WTC11 (cell line): ENCODE data around the gene PDZD7. TPM values are rescaled to one million over a fixed set of nuclear protein-coding genes. Genes with fewer than 3 reads are reported as not detected.

Experiments
- ATAC-seq: fragments of 200-7000 bp; cut with Tn5 transposase; 2 replicates; pipeline ENCODE4 v1.10.0; 2021; ENCODE audit warnings: mild to moderate bottlenecking, moderate library complexity
- CTCF ChIA-PET: fragments of 300-600 bp; sonication (Branson Sonifier 250); formaldehyde crosslinking; loops from one replicate; lab custom pipeline; 2021; ENCODE audit warnings: antibody characterized with exemption; lab: Charles Lee
- POLR2A ChIA-PET: fragments of 350-600 bp; sonication (Branson Sonifier 250); formaldehyde crosslinking; loops from one replicate; lab custom pipeline; 2021; ENCODE audit warnings: antibody characterized with exemption; lab: Charles Lee
- DNase-seq: peaks from one replicate; pipeline ENCODE4 v3.0.0; 2021; ENCODE audit warnings: low spot score
- H3K27ac Mint-ChIP-seq: 2 replicates; pipeline ENCODE4 v1.8.0; 2021; ENCODE audit warnings: mixed read lengths
- H3K27me3 Mint-ChIP-seq: 2 replicates; pipeline ENCODE4 v1.8.0; 2021; ENCODE audit warnings: low read depth, mild to moderate bottlenecking, moderate library complexity, mixed read lengths
- H3K36me3 Mint-ChIP-seq: 2 replicates; pipeline ENCODE4 v1.8.0; 2021; ENCODE audit warnings: mixed read lengths
- H3K4me1 Mint-ChIP-seq: 2 replicates; pipeline ENCODE4 v1.8.0; 2022; ENCODE audit warnings: mixed read lengths
- H3K4me3 Mint-ChIP-seq: 2 replicates; pipeline ENCODE4 v1.8.0; 2021; ENCODE audit warnings: mild to moderate bottlenecking, moderate library complexity, mixed read lengths
- H3K9me3 Mint-ChIP-seq: 2 replicates; pipeline ENCODE4 v1.8.0; 2021; ENCODE audit warnings: mixed read lengths
- CBFB ChIP-seq: sonication (generic); formaldehyde crosslinking; IDR thresholded peaks from 2 replicates; pipeline ENCODE4 v1.8.1; 2022; ENCODE audit warnings: mild to moderate bottlenecking, low read depth, missing genetic modification reagents
- ETV6 ChIP-seq: sonication (generic); formaldehyde crosslinking; IDR thresholded peaks from 2 replicates; pipeline ENCODE4 v1.8.1; 2022; ENCODE audit warnings: mild to moderate bottlenecking, missing genetic modification reagents
- FOXJ3 ChIP-seq: sonication (generic); formaldehyde crosslinking; IDR thresholded peaks from 2 replicates; pipeline ENCODE4 v1.9.0; 2021; ENCODE audit warnings: missing genetic modification reagents, mild to moderate bottlenecking, borderline replicate concordance
- FOXK1 ChIP-seq: sonication (generic); formaldehyde crosslinking; IDR thresholded peaks from 2 replicates; pipeline ENCODE4 v1.8.0; 2022; ENCODE audit warnings: mild to moderate bottlenecking, moderate library complexity, missing genetic modification reagents
- GABPB1 ChIP-seq: sonication (generic); formaldehyde crosslinking; IDR thresholded peaks from 2 replicates; pipeline ENCODE4 v1.8.1; 2023; ENCODE audit warnings: mild to moderate bottlenecking, missing genetic modification reagents
- MYBL2 ChIP-seq: sonication (generic); formaldehyde crosslinking; IDR thresholded peaks from 2 replicates; pipeline ENCODE4 v1.8.1; 2023; ENCODE audit warnings: mild to moderate bottlenecking, moderate library complexity, missing genetic modification reagents
- SP1 ChIP-seq: sonication (generic); formaldehyde crosslinking; conservative IDR thresholded peaks from 2 replicates; pipeline ENCODE4 v1.8.1; 2022; ENCODE audit warnings: missing genetic modification reagents
- ZNF263 ChIP-seq: sonication (generic); formaldehyde crosslinking; IDR thresholded peaks from 2 replicates; pipeline ENCODE4 v1.8.1; 2022; ENCODE audit warnings: low read depth, mild to moderate bottlenecking, moderate library complexity, missing genetic modification reagents
- ZNF423 ChIP-seq: fragments of 250-450 bp; sonication (Bioruptor Pico); IDR thresholded peaks from 2 replicates; pipeline ENCODE4 v2.1.2; 2022; ENCODE audit warnings: mild to moderate bottlenecking, moderate library complexity
- total RNA-seq: library from RNA; stranded (reverse); gene quantifications from 3 replicates; pipeline ENCODE4 v1.2.3, GENCODE V29; 2021
- TF ChIP-seq, protein P1 (sequence below): sonication (generic); formaldehyde crosslinking; IDR thresholded peaks from 2 replicates; pipeline ENCODE4 v1.8.1; 2022; ENCODE audit warnings: mild to moderate bottlenecking, moderate library complexity, missing genetic modification reagents
- TF ChIP-seq, protein P2 (sequence below): sonication (generic); formaldehyde crosslinking; IDR thresholded peaks from 2 replicates; pipeline ENCODE4 v1.8.0; 2023; ENCODE audit warnings: mild to moderate bottlenecking, missing genetic modification reagents
- TF ChIP-seq, protein P3 (sequence below): sonication (generic); formaldehyde crosslinking; IDR thresholded peaks from 2 replicates; pipeline ENCODE4 v1.8.1; 2023; ENCODE audit warnings: mild to moderate bottlenecking, moderate library complexity, missing genetic modification reagents
- TF ChIP-seq, protein P4 (sequence below): sonication (generic); formaldehyde crosslinking; IDR thresholded peaks from 2 replicates; pipeline ENCODE4 v1.8.0; 2022; ENCODE audit warnings: mild to moderate bottlenecking, missing genetic modification reagents
- TF ChIP-seq, protein P5 (sequence below): fragments of 200-600 bp; IDR thresholded peaks from 2 replicates; pipeline ENCODE4 v1.8.0; 2022; ENCODE audit warnings: antibody characterized with exemption
- TF ChIP-seq, protein P6 (sequence below): sonication (generic); formaldehyde crosslinking; IDR thresholded peaks from 2 replicates; pipeline ENCODE4 v1.8.1; 2023; ENCODE audit warnings: mild to moderate bottlenecking, missing genetic modification reagents, borderline replicate concordance
- TF ChIP-seq, protein P7 (sequence below): sonication (generic); formaldehyde crosslinking; IDR thresholded peaks from 2 replicates; pipeline ENCODE4 v1.8.1; 2023; ENCODE audit warnings: mild to moderate bottlenecking, missing genetic modification reagents, moderate library complexity
- TF ChIP-seq, protein P8 (sequence below): sonication (generic); formaldehyde crosslinking; IDR thresholded peaks from 2 replicates; pipeline ENCODE4 v1.8.0; 2022; ENCODE audit warnings: mild to moderate bottlenecking, missing genetic modification reagents
- TF ChIP-seq, protein P9 (sequence below): sonication (generic); formaldehyde crosslinking; IDR thresholded peaks from 2 replicates; pipeline ENCODE4 v1.8.1; 2023; ENCODE audit warnings: mild to moderate bottlenecking, missing genetic modification reagents

The PDZD7 gene
- total RNA-seq, 1 experiment from 2014 or later: 2.6 TPM

DNA sequence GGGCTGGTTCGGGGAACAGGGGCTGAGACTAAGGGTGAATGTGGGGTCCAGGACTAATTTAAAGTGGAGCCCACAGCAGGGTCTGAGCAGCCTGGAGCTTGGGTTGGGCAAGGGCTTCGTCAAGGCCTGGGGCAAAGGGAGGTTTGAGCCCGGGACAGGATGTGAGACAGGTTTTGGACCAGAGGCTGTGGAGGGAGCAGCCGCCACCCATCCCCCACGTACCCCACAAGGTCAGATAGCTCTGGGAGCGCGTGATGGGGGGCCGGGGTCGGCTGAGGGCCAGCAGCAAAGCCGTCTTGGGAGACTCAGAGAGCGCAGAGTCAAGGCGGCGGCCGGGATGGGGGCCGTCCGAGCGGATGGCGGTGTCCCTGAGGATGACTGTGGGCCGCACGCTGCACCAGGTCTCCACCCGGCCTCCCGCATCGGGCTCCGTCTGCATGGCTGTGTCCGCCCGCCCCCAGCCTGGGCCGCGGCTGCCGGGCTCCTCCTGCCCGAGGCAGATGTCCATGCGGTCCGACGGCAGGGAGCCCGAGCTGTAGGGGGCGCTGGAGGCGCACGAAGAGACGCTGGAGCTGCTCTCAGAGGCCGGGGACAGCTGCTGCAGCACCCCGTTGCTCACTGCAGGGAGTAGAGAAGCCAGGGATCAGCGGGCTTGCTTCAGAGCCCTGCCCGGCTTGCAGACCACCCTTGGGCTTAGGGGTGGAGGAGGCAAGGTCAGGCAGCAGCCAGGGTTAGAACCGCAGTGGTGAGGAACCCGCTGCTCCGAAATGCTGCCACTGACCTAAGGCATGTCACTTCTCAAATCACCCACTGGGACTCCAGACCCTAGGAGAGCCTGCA lies 12.1 kb downstream of the PDZD7 start:
- ATAC-seq: peak; percentile 77
- peak overlapping the region; percentile 73 for H3K4me3 Mint-ChIP-seq
- ChIA-PET CTCF (interaction anchor here (0.6 to 6.7 kb wide), 37 partner anchors 10 to 449 kb away, joined by 3 to 277 read pairs (median 5); partner anchors contain the start of genes KAZALD1, LZTS2, PDZD7 and SEMA4G), POLR2A (interaction anchor here (1.1 to 1.4 kb wide), 2 partner anchors 10 to 24 kb away, joined by 3 to 4 read pairs; no protein-coding TSS in a partner anchor)
- H3K27ac Mint-ChIP-seq: no peak overlapping the region
- H3K9me3 Mint-ChIP-seq: no peaks in the 10 kb centered on the region
- peaks cover 64% of the 10 kb centered on the region for H3K27me3 Mint-ChIP-seq
- DNase-seq: peak; percentile 95
- TF ChIP-seq ETV6 (CRISPR knock-in tag) (peak; percentile 91), SP1 (0 out of 2 replicates have a peak, but pooled peaks have one; percentile 42), ZNF263 (no peak; the same call in 1 of the 2 replicates), CBFB (no peak), FOXJ3 (CRISPR knock-in tag) (no peak), ZNF423 (peak; percentile 93), FOXK1 (CRISPR knock-in tag) (peak; percentile 63), MYBL2 (CRISPR knock-in tag) (0 out of 2 replicates have a peak, but pooled peaks have one; percentile 43), GABPB1 (no peak)
- TF ChIP-seq, protein P1, sequence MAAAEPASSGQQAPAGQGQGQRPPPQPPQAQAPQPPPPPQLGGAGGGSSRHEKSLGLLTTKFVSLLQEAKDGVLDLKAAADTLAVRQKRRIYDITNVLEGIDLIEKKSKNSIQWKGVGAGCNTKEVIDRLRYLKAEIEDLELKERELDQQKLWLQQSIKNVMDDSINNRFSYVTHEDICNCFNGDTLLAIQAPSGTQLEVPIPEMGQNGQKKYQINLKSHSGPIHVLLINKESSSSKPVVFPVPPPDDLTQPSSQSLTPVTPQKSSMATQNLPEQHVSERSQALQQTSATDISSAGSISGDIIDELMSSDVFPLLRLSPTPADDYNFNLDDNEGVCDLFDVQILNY (CRISPR knock-in tag): 0 out of 2 replicates have a peak, but pooled peaks have one; percentile 59
- TF ChIP-seq, protein P2, sequence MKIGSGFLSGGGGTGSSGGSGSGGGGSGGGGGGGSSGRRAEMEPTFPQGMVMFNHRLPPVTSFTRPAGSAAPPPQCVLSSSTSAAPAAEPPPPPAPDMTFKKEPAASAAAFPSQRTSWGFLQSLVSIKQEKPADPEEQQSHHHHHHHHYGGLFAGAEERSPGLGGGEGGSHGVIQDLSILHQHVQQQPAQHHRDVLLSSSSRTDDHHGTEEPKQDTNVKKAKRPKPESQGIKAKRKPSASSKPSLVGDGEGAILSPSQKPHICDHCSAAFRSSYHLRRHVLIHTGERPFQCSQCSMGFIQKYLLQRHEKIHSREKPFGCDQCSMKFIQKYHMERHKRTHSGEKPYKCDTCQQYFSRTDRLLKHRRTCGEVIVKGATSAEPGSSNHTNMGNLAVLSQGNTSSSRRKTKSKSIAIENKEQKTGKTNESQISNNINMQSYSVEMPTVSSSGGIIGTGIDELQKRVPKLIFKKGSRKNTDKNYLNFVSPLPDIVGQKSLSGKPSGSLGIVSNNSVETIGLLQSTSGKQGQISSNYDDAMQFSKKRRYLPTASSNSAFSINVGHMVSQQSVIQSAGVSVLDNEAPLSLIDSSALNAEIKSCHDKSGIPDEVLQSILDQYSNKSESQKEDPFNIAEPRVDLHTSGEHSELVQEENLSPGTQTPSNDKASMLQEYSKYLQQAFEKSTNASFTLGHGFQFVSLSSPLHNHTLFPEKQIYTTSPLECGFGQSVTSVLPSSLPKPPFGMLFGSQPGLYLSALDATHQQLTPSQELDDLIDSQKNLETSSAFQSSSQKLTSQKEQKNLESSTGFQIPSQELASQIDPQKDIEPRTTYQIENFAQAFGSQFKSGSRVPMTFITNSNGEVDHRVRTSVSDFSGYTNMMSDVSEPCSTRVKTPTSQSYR: 0 out of 2 replicates have a peak, but pooled peaks have one; percentile 48
- TF ChIP-seq, protein P3, sequence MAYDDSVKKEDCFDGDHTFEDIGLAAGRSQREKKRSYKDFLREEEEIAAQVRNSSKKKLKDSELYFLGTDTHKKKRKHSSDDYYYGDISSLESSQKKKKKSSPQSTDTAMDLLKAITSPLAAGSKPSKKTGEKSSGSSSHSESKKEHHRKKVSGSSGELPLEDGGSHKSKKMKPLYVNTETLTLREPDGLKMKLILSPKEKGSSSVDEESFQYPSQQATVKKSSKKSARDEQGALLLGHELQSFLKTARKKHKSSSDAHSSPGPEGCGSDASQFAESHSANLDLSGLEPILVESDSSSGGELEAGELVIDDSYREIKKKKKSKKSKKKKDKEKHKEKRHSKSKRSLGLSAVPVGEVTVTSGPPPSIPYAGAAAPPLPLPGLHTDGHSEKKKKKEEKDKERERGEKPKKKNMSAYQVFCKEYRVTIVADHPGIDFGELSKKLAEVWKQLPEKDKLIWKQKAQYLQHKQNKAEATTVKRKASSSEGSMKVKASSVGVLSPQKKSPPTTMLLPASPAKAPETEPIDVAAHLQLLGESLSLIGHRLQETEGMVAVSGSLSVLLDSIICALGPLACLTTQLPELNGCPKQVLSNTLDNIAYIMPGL (CRISPR knock-in tag): peak; percentile 96
- TF ChIP-seq, protein P4, sequence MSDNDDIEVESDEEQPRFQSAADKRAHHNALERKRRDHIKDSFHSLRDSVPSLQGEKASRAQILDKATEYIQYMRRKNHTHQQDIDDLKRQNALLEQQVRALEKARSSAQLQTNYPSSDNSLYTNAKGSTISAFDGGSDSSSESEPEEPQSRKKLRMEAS: peak; percentile 91
- TF ChIP-seq, protein P5, sequence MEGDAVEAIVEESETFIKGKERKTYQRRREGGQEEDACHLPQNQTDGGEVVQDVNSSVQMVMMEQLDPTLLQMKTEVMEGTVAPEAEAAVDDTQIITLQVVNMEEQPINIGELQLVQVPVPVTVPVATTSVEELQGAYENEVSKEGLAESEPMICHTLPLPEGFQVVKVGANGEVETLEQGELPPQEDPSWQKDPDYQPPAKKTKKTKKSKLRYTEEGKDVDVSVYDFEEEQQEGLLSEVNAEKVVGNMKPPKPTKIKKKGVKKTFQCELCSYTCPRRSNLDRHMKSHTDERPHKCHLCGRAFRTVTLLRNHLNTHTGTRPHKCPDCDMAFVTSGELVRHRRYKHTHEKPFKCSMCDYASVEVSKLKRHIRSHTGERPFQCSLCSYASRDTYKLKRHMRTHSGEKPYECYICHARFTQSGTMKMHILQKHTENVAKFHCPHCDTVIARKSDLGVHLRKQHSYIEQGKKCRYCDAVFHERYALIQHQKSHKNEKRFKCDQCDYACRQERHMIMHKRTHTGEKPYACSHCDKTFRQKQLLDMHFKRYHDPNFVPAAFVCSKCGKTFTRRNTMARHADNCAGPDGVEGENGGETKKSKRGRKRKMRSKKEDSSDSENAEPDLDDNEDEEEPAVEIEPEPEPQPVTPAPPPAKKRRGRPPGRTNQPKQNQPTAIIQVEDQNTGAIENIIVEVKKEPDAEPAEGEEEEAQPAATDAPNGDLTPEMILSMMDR: peak; percentile 70
- TF ChIP-seq, protein P6, sequence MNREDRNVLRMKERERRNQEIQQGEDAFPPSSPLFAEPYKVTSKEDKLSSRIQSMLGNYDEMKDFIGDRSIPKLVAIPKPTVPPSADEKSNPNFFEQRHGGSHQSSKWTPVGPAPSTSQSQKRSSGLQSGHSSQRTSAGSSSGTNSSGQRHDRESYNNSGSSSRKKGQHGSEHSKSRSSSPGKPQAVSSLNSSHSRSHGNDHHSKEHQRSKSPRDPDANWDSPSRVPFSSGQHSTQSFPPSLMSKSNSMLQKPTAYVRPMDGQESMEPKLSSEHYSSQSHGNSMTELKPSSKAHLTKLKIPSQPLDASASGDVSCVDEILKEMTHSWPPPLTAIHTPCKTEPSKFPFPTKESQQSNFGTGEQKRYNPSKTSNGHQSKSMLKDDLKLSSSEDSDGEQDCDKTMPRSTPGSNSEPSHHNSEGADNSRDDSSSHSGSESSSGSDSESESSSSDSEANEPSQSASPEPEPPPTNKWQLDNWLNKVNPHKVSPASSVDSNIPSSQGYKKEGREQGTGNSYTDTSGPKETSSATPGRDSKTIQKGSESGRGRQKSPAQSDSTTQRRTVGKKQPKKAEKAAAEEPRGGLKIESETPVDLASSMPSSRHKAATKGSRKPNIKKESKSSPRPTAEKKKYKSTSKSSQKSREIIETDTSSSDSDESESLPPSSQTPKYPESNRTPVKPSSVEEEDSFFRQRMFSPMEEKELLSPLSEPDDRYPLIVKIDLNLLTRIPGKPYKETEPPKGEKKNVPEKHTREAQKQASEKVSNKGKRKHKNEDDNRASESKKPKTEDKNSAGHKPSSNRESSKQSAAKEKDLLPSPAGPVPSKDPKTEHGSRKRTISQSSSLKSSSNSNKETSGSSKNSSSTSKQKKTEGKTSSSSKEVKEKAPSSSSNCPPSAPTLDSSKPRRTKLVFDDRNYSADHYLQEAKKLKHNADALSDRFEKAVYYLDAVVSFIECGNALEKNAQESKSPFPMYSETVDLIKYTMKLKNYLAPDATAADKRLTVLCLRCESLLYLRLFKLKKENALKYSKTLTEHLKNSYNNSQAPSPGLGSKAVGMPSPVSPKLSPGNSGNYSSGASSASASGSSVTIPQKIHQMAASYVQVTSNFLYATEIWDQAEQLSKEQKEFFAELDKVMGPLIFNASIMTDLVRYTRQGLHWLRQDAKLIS (CRISPR knock-in tag): no peak
- TF ChIP-seq, protein P7, sequence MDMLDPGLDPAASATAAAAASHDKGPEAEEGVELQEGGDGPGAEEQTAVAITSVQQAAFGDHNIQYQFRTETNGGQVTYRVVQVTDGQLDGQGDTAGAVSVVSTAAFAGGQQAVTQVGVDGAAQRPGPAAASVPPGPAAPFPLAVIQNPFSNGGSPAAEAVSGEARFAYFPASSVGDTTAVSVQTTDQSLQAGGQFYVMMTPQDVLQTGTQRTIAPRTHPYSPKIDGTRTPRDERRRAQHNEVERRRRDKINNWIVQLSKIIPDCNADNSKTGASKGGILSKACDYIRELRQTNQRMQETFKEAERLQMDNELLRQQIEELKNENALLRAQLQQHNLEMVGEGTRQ: no peak; the same call in 1 of the 2 replicates
- TF ChIP-seq, protein P8, sequence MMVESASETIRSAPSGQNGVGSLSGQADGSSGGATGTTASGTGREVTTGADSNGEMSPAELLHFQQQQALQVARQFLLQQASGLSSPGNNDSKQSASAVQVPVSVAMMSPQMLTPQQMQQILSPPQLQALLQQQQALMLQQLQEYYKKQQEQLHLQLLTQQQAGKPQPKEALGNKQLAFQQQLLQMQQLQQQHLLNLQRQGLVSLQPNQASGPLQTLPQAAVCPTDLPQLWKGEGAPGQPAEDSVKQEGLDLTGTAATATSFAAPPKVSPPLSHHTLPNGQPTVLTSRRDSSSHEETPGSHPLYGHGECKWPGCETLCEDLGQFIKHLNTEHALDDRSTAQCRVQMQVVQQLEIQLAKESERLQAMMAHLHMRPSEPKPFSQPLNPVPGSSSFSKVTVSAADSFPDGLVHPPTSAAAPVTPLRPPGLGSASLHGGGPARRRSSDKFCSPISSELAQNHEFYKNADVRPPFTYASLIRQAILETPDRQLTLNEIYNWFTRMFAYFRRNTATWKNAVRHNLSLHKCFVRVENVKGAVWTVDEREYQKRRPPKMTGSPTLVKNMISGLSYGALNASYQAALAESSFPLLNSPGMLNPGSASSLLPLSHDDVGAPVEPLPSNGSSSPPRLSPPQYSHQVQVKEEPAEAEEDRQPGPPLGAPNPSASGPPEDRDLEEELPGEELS (CRISPR knock-in tag): peak; percentile 36; the same call in 1 of the 2 replicates
- TF ChIP-seq, protein P9, sequence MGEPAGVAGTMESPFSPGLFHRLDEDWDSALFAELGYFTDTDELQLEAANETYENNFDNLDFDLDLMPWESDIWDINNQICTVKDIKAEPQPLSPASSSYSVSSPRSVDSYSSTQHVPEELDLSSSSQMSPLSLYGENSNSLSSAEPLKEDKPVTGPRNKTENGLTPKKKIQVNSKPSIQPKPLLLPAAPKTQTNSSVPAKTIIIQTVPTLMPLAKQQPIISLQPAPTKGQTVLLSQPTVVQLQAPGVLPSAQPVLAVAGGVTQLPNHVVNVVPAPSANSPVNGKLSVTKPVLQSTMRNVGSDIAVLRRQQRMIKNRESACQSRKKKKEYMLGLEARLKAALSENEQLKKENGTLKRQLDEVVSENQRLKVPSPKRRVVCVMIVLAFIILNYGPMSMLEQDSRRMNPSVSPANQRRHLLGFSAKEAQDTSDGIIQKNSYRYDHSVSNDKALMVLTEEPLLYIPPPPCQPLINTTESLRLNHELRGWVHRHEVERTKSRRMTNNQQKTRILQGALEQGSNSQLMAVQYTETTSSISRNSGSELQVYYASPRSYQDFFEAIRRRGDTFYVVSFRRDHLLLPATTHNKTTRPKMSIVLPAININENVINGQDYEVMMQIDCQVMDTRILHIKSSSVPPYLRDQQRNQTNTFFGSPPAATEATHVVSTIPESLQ (CRISPR knock-in tag): no peak
- no peaks in the 10 kb centered on the region for H3K36me3 Mint-ChIP-seq
- peaks cover 15% of the 10 kb centered on the region for H3K4me1 Mint-ChIP-seq
